Brain microvascular endothelial cell (primary cell): ENCODE results near the gene MDN1.
"Not testable (repeated sequence)": the region's sequence is repeated elsewhere in the genome, so short reads cannot be mapped to it uniquely, and the experiment has no call there.

Source experiments
- DNase-seq: peaks from one replicate; pipeline ENCODE4 v3.0.0-alpha.2; 2020
- H3K27ac ChIP-seq: fragments of 250-450 bp; sonication (Bioruptor Pico); 2 replicates; pipeline ENCODE4 v1.5.1; 2020; ENCODE audit warnings: mild to moderate bottlenecking, moderate library complexity
- H3K27me3 ChIP-seq: fragments of 250-450 bp; sonication (Bioruptor Pico); replicated peaks from 2 replicates; pipeline ENCODE4 v1.5.1; 2020; ENCODE audit warnings: mild to moderate bottlenecking
- H3K36me3 ChIP-seq: fragments of 250-450 bp; sonication (Bioruptor Pico); replicated peaks from 2 replicates; pipeline ENCODE4 v1.5.1; 2020; ENCODE audit warnings: mild to moderate bottlenecking
- H3K4me3 ChIP-seq: 2 replicates; pipeline ENCODE4 v1.5.1; 2011; ENCODE audit warnings: low read depth, mild to moderate bottlenecking, control low read depth, low read length, moderate library complexity
- in situ Hi-C: cut with HindIII; loops from 2 replicates; pipeline ENCODE4 v1.10.0; 2017; ENCODE audit warnings: low sequenced_read_pairs, low pct_ligation_motif_present
- TF ChIP-seq, protein P1 (sequence below): IDR thresholded peaks from 2 replicates; pipeline ENCODE4 v1.5.1; 2011; ENCODE audit warnings: low read depth, mild to moderate bottlenecking, moderate library complexity, low read length, control low read depth, inconsistent platforms; ENCODE audit errors: missing control alignments

Gene MDN1

DNA sequence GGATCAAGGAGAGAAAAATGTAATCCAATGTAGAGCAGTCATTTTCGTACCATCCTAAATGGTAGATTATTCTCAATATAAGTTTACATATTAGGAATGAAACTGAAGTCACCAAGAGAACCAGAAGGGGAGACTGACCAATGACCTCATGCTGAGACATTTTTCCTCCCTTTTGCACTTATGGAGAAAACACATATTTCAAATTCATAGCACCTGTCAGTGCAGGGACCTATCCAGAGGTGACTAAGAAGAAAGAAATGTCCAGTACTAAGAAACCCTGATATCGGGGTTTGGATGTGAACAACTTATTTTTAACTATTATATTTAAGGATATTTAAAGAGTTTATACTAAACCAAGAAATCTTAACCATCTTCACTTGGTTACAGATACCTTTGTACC is 164.5 kb downstream of the MDN1 start:
- Histone ChIP-seq H3K36me3 (peaks cover 53% of the 10 kb centered on the region), H3K27ac (no peak overlapping the region), H3K4me3 (no peak overlapping the region), H3K27me3 (no peaks in the 10 kb centered on the region)
- DNase-seq = no peak
- in situ Hi-C loops = no loop called here
- TF ChIP-seq, protein P1, sequence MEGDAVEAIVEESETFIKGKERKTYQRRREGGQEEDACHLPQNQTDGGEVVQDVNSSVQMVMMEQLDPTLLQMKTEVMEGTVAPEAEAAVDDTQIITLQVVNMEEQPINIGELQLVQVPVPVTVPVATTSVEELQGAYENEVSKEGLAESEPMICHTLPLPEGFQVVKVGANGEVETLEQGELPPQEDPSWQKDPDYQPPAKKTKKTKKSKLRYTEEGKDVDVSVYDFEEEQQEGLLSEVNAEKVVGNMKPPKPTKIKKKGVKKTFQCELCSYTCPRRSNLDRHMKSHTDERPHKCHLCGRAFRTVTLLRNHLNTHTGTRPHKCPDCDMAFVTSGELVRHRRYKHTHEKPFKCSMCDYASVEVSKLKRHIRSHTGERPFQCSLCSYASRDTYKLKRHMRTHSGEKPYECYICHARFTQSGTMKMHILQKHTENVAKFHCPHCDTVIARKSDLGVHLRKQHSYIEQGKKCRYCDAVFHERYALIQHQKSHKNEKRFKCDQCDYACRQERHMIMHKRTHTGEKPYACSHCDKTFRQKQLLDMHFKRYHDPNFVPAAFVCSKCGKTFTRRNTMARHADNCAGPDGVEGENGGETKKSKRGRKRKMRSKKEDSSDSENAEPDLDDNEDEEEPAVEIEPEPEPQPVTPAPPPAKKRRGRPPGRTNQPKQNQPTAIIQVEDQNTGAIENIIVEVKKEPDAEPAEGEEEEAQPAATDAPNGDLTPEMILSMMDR = no peak

DNA sequence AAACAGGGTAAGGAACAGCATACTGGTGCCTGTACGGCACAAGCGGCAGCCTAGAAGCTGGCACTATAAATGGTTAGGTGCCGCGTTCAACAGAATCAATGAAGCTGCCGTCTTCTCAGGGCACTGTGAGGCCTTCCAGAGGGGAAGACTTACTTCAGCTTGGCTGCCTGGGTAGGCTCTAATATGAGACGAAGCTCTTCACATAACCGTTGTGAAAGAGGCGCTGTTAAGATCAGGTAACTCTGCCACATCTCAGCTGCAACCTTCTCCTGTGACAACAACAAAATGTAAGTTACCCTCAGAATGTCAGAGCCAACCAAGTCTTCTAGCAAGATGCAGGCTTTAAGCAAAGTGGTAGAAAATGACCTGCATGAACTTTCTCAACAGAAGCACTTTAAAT is 169.0 kb downstream of the MDN1 start:
- Histone ChIP-seq H3K27ac (no peak overlapping the region), H3K36me3 (peaks cover 51% of the 10 kb centered on the region), H3K4me3 (no peak overlapping the region), H3K27me3 (no peaks in the 10 kb centered on the region)
- no peak for DNase-seq
- in situ Hi-C loops = no loop called here
- TF ChIP-seq, protein P1 = no peak

DNA sequence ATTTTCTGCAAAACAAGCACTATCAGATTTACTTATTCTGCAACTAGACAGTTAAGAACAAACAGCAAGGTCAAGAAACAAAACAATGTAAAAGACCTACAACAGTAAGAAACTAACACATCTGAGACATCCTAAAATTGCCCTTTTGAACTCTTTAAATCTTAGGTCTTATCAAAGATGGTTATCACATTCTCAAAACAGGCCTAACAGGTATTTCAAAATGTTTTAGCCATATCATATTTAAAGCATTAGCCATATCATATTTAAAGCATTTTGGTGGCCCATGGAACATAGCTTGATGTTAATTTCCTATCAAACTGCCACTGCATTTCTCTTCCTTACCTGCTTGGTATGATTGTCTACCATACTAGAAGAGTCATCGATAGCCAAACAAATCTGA is 169.9 kb downstream of the MDN1 start:
- TF ChIP-seq, protein P1 = no peak
- H3K27me3 ChIP-seq = no peaks in the 10 kb centered on the region
- no peak for DNase-seq
- H3K36me3 ChIP-seq = peaks cover 47% of the 10 kb centered on the region
- H3K27ac ChIP-seq = no peak overlapping the region
- in situ Hi-C loops = no loop called here
- no peak overlapping the region for H3K4me3 ChIP-seq

DNA sequence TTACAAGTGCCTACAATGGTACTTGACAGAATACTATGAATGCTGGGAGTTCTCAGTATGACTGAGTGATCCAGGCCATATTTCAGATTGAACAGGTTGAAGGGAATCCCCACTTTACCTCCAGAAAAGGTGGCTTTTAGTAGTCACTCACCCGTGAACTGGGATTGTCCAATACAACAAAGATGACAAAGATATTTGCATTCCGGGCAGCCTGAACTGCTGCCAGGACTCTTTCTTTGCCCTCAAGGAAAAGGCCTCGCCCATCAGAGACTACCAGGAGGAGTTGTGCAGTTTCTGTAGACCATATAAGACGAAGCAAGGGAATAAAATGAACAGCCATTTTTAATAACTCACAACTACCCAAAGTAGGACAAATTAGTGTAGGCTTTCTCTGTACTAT is 174.7 kb downstream of the MDN1 start:
- Histone ChIP-seq H3K27me3 (no peaks in the 10 kb centered on the region), H3K4me3 (no peak overlapping the region), H3K27ac (no peak overlapping the region), H3K36me3 (peaks cover 38% of the 10 kb centered on the region)
- TF ChIP-seq, protein P1 = no peak
- no peak for DNase-seq
- in situ Hi-C loops = no loop called here

DNA sequence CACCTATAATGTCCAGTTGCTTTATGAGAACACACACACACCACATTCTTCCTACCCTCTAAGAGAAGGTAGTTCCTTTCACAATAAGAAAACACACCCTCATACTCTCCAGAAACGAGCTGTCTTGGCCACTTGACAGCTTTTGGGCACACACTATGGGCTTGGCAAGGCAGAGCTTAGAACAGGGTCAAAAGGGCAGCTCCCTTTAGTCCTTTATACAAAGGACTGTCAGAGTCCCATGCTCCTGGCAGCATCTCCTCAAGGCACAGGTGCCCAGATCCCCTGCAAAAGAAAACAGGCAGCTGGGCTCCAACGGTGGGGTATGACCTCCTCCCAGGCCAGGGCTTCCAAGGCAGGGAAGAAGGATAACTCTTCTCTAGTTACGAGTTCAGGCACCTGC is 176.2 kb downstream of the MDN1 start:
- Histone ChIP-seq H3K27ac (no peak overlapping the region), H3K36me3 (peaks cover 34% of the 10 kb centered on the region), H3K27me3 (no peaks in the 10 kb centered on the region), H3K4me3 (no peak overlapping the region)
- TF ChIP-seq, protein P1 = no peak
- in situ Hi-C loops = no loop called here
- no peak for DNase-seq

DNA sequence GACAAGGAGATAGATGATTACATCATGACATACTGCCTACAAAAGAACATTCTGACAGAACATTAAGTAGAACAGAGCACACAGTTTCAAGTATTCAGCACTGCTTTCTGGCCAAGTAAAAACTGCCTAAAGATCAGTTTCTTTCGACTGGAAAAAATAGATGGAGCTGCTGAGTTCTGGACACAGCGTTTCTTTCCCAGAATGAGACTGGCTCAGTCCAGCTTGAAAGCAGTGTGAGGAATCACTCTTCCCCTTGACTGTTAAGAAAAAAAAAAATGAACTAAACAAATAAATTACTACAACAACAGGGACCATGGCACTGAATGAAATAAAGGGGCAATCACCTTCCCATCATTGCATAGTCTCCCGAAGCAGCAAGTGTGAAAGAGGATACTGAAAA is 176.6 kb downstream of the MDN1 start:
- in situ Hi-C loops = no loop called here
- Histone ChIP-seq H3K4me3 (no peak overlapping the region), H3K36me3 (peaks cover 34% of the 10 kb centered on the region), H3K27me3 (no peaks in the 10 kb centered on the region), H3K27ac (no peak overlapping the region)
- TF ChIP-seq, protein P1 = no peak
- DNase-seq = no peak

DNA sequence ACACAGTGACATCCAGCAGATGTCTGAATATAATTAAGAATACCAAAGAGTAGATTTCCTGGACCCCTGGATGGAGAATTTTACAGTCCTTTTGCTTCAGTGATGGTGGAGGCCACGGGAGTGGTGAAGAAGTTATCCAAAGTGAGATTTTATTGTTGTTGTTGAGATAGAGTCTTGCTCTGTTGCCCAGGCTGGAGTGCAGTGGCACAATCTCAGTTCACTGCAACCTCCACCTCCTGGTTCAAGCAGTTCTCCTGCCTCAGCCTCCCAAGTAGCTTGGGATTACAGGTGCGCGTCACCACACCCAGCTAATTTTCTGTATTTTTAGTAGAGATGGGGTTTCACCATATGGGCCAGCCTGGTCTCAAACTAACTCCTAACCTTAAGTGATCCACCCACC is 178.0 kb downstream of the MDN1 start:
- H3K27ac ChIP-seq, in situ Hi-C loops, H3K27me3 ChIP-seq, DNase-seq, H3K4me3 ChIP-seq: not testable (repeated sequence)
- H3K36me3 ChIP-seq = peaks cover 22% of the 10 kb centered on the region
